Measurements from ENCODE around the gene NUDC. TPM values are rescaled to one million over a fixed set of nuclear protein-coding genes. Genes with fewer than 3 reads are reported as not detected.

Gene NUDC
- total and polyA plus RNA-seq, 2 of the 13 experiments (the other 11 are each of a cell fraction or from before 2014, with no cell fraction given), result 34.7 to 104 TPM

- TF ChIP-seq SNAPC4 (CRISPR knock-in tag; IDR thresholded peaks at IDR 0.05) (no peak), PAF1 (CRISPR knock-in tag; IDR thresholded peaks at IDR 0.05) (0 out of 2 replicates have a peak, but pooled peaks have one; percentile 46), TAF1 (CRISPR knock-in tag; IDR thresholded peaks at IDR 0.05) (peak; percentile 85), ZNF207 (IDR thresholded peaks at IDR 0.05; ENCODE audit: borderline replicate concordance) (no peak), SIX1 (CRISPR knock-in tag; IDR thresholded peaks at IDR 0.05; ENCODE audit: borderline replicate concordance) (no peak), ZNF629 (CRISPR knock-in tag; conservative IDR thresholded peaks at IDR 0.05) (no peak; the same call in 1 of the 2 replicates), ARNT (IDR thresholded peaks at IDR 0.05) (no peak), ZNF710 (CRISPR knock-in tag; IDR thresholded peaks at IDR 0.05; ENCODE audit: borderline replicate concordance) (peak; percentile 67; the same call in 1 of the 2 replicates), JUND (CRISPR knock-in tag; IDR thresholded peaks at IDR 0.05) (peak; percentile 39; the same call in 1 of the 2 replicates), ZNF317 (CRISPR knock-in tag; IDR thresholded peaks at IDR 0.05) (0 out of 2 replicates have a peak, but pooled peaks have one; percentile 23), IRF2 (CRISPR knock-in tag; IDR thresholded peaks at IDR 0.05) (peak; percentile 78), ZNF776 (CRISPR knock-in tag; IDR thresholded peaks at IDR 0.05) (peak; percentile 59; the same call in 1 of the 2 replicates), ZBTB2 (CRISPR knock-in tag; IDR thresholded peaks at IDR 0.05; ENCODE audit: low read depth) (peak; percentile 91), DMAP1 (CRISPR knock-in tag; IDR thresholded peaks at IDR 0.05) (peak; percentile 38; the same call in 1 of the 2 replicates), ZNF816 (CRISPR knock-in tag; IDR thresholded peaks at IDR 0.05; ENCODE audit: borderline replicate concordance) (peak; percentile 74; the same call in 1 of the 2 replicates), REPIN1 (CRISPR knock-in tag; IDR thresholded peaks at IDR 0.05; ENCODE audit: borderline replicate concordance, low read depth) (peak; percentile 96), ZNF775 (CRISPR knock-in tag; IDR thresholded peaks at IDR 0.05; ENCODE audit: borderline replicate concordance) (no peak), STAG1 (CRISPR knock-in tag; IDR thresholded peaks at IDR 0.05) (peak; percentile 36), NCOR1 (IDR thresholded peaks at IDR 0.05; ENCODE audit: borderline replicate concordance, low read length) (peak; percentile 66; the same call in 1 of the 2 replicates), KDM5B (CRISPR knock-in tag; IDR thresholded peaks at IDR 0.05; ENCODE audit: borderline replicate concordance) (peak; percentile 78)
Measured at GRCh38 chr1:26993237-26994019, 71.9 kb downstream of the NUDC start, which contains the start of gene TRNP1 (continued).

Measured in HepG2 (cell line).